Small intestine (tissue), 7 donors: ENCODE results near the gene PGBD2. TPM values are rescaled to one million over a fixed set of nuclear protein-coding genes. Genes with fewer than 3 reads are reported as not detected.
"Not testable (repeated sequence)": the region's sequence is repeated elsewhere in the genome, so short reads cannot be mapped to it uniquely, and the experiment has no call there.

ENCODE experiments used
- DNase-seq, 2 donors: peaks; one replicate each; pipeline versions ENCODE4 v3.0.0 to v3.0.0-alpha.2; 2013
- FAIRE-seq: peaks from 2 replicates; lab custom pipeline; 2012; peaks lifted over from hg19 to GRCh38; lab: Jason Lieb, UNC
- H3K27ac ChIP-seq, 3 donors: one replicate each; pipeline ENCODE4 v1.5.1; 2013; ENCODE audit warnings: low read length in 2 of 3, mild to moderate bottlenecking in 2 of 3, control low read depth in 1 of 3, inconsistent platforms in 1 of 3, low read depth in 1 of 3, moderate library complexity in 1 of 3
- H3K27me3 ChIP-seq, 3 donors: one replicate each; pipeline ENCODE4 v1.6.1; 2013; ENCODE audit warnings: low read length in 3 of 3, inconsistent platforms in 1 of 3; ENCODE audit not compliant: control insufficient read depth in 3 of 3, insufficient read depth in 3 of 3
- H3K36me3 ChIP-seq, 3 donors: one replicate each; pipeline ENCODE4 v1.6.1; 2013; ENCODE audit warnings: low read length in 3 of 3, inconsistent platforms in 1 of 3, low read depth in 1 of 3, mild to moderate bottlenecking in 1 of 3, moderate library complexity in 1 of 3; ENCODE audit not compliant: control insufficient read depth in 3 of 3, insufficient read depth in 2 of 3
- H3K4me1 ChIP-seq, 3 donors: one replicate each; pipeline ENCODE4 v1.6.1; 2013; ENCODE audit warnings: low read length in 2 of 3, inconsistent platforms in 1 of 3, low read depth in 1 of 3, mild to moderate bottlenecking in 1 of 3, moderate library complexity in 1 of 3; ENCODE audit not compliant: control insufficient read depth in 3 of 3, insufficient read depth in 2 of 3
- H3K4me3 ChIP-seq, 3 donors: one replicate each; pipeline ENCODE4 v1.5.1; 2013; ENCODE audit warnings: low read length in 3 of 3, control low read depth in 1 of 3, inconsistent platforms in 1 of 3, low read depth in 1 of 3, mild to moderate bottlenecking in 1 of 3, moderate library complexity in 1 of 3
- H3K9me3 ChIP-seq, 2 donors: one replicate each; pipeline ENCODE4 v1.6.1; 2013; ENCODE audit warnings: low read depth in 1 of 2, low read length in 1 of 2; ENCODE audit not compliant: control insufficient read depth in 2 of 2, insufficient read depth in 1 of 2
- polyA plus RNA-seq, 4 donors: library from polyadenylated mRNA; stranded (reverse) in 3 of 4; unstranded in 1 of 4; fragments of 200-250 nt in 3 of 4; fragments of 120-200 nt in 1 of 4; gene quantifications; one replicate each; pipeline versions ENCODE4 v1.2.1 to v1.2.3, GENCODE V29; 2013
- donor health status: healthy with polysubstance abuse.
- donor health status: control.
- donor health status: control.
- donor health status: Bipolar disorder and iron deficiency.
- donor health status: healthy.

The PGBD2 gene
- polyA plus RNA-seq, 4 donors = 3.8 to 12.9 (median 8.7) TPM

DNA sequence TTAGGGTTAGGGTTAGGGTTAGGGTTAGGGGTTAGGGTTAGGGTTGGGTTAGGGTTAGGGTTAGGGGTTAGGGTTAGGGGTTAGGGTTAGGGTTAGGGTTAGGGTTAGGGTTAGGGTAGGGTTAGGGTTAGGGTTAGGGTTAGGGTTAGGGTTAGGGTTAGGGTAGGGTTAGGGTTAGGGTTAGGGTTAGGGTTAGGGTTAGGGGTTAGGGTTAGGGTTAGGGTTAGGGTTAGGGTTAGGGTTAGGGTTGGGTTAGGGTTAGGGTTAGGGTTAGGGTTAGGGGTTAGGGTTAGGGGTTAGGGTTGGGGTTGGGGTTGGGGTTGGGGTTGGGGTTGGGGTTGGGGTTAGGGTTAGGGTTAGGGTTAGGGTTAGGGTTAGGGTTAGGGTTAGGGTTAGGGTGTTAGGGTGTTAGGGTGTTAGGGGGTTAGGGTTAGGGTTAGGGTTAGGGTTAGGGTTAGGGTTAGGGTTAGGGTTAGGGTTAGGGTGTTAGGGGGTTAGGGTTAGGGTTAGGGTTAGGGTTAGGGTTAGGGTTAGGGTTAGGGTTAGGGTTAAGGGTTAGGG lies 39.9 kb downstream of the PGBD2 start:
- not testable (repeated sequence) for H3K27me3 ChIP-seq, H3K4me3 ChIP-seq, H3K4me1 ChIP-seq, FAIRE-seq, H3K27ac ChIP-seq, DNase-seq, H3K9me3 ChIP-seq, H3K36me3 ChIP-seq

Other genes starting within 250 kb of the PGBD2 start
- not detected for gene OR14I1, start 203.5 kb upstream of the PGBD2 start, polyA plus RNA-seq
- gene LYPD8, start 150.5 kb upstream of the PGBD2 start, polyA plus RNA-seq = 1 to 10 TPM in 2 of 4 donors, under 1 TPM in 1, not detected in 1; 0.81 to 3.4 (median 2.4) TPM
- 10 to 100 TPM; 19.1 to 38.0 (median 28.9) TPM for gene SH3BP5L, start 80.3 kb upstream of the PGBD2 start, polyA plus RNA-seq
- 10 to 100 TPM; 17.2 to 25.7 (median 21.3) TPM for gene ZNF672, start 68.0 kb upstream of the PGBD2 start, polyA plus RNA-seq
- 100 to 1,000 TPM in 1 of 4 donors, 10 to 100 TPM in 3; 42.2 to 124 (median 70.2) TPM for gene ZNF692, start 47.1 kb upstream of the PGBD2 start, polyA plus RNA-seq